Naive thymus-derived CD4-positive, alpha-beta T cell (primary cell): ENCODE results near the gene TNRC6A. TPM values are rescaled to one million over a fixed set of nuclear protein-coding genes. Genes with fewer than 3 reads are reported as not detected.
"Not testable (repeated sequence)": the region's sequence is repeated elsewhere in the genome, so short reads cannot be mapped to it uniquely, and the experiment has no call there.

Source experiments
- ATAC-seq: fragments of 150-1000 bp; cut with Tn5 transposase; 2 replicates; pipeline ENCODE4 v1.10.0; 2021; ENCODE audit warnings: mild to moderate bottlenecking, moderate library complexity
- CTCF ChIA-PET: fragments of 350-600 bp; sonication (Branson Sonifier 250); formaldehyde crosslinking; loops from one replicate; lab custom pipeline; 2021; ENCODE audit warnings: antibody characterized with exemption; lab: Charles Lee
- POLR2A ChIA-PET: fragments of 350-600 bp; sonication (Branson Sonifier 250); formaldehyde crosslinking; loops from one replicate; lab custom pipeline; 2021; ENCODE audit warnings: antibody characterized with exemption, inconsistent platforms; lab: Charles Lee
- DNase-seq, 9 donors: peaks; one replicate each; pipeline versions ENCODE4 v3.0.0 to v3.0.0-alpha.2; 2020 to 2022; ENCODE audit warnings: mixed read lengths in 1 of 9
- H3K27ac ChIP-seq: one replicate; pipeline ENCODE4 v1.7.0; 2013; ENCODE audit warnings: mild to moderate bottlenecking, low read depth, low read length, moderate library complexity
- H3K27me3 ChIP-seq, 2 donors: one replicate each; pipeline ENCODE4 v1.7.0; 2013; ENCODE audit warnings: low read length in 2 of 2, mild to moderate bottlenecking in 2 of 2, moderate library complexity in 2 of 2; ENCODE audit not compliant: control insufficient read depth in 2 of 2, insufficient read depth in 2 of 2
- H3K36me3 ChIP-seq, 3 experiments: 1 replicate in 2 of 3; 2 replicates in 1 of 3; pipeline ENCODE4 v1.7.0; 2013; ENCODE audit warnings: low read length in 3 of 3, mild to moderate bottlenecking in 3 of 3, moderate library complexity in 1 of 3; ENCODE audit not compliant: insufficient read depth in 3 of 3, control insufficient read depth in 2 of 3
- H3K4me1 ChIP-seq, 2 donors: one replicate each; pipeline ENCODE4 v1.7.0; 2013; ENCODE audit warnings: low read length in 2 of 2, mild to moderate bottlenecking in 2 of 2, moderate library complexity in 1 of 2; ENCODE audit not compliant: control insufficient read depth in 2 of 2, insufficient read depth in 2 of 2
- H3K4me3 ChIP-seq: 2 replicates; pipeline ENCODE4 v1.7.0; 2013; ENCODE audit warnings: mild to moderate bottlenecking, low read length
- H3K9me3 ChIP-seq, 3 experiments: 1 replicate in 2 of 3; 2 replicates in 1 of 3; pipeline ENCODE4 v1.7.0; 2013; ENCODE audit warnings: low read length in 3 of 3; ENCODE audit not compliant: control insufficient read depth in 2 of 3
- H3K27ac Mint-ChIP-seq, 9 donors: one replicate each; pipeline ENCODE4 v1.8.0; 2020 to 2022; ENCODE audit warnings: mixed read lengths in 9 of 9, mild to moderate bottlenecking in 8 of 9, moderate library complexity in 5 of 9, inconsistent platforms in 2 of 9
- H3K27me3 Mint-ChIP-seq, 5 donors: one replicate each; pipeline ENCODE4 v1.8.0; 2021 to 2022; ENCODE audit warnings: mixed read lengths in 5 of 5, mild to moderate bottlenecking in 1 of 5
- H3K36me3 Mint-ChIP-seq, 5 donors: one replicate each; pipeline ENCODE4 v1.8.0; 2020 to 2022; ENCODE audit warnings: mixed read lengths in 5 of 5, mild to moderate bottlenecking in 3 of 5, inconsistent platforms in 1 of 5
- H3K4me1 Mint-ChIP-seq, 7 donors: one replicate each; pipeline ENCODE4 v1.8.0; 2020 to 2022; ENCODE audit warnings: mixed read lengths in 7 of 7, mild to moderate bottlenecking in 3 of 7, inconsistent platforms in 1 of 7
- H3K4me3 Mint-ChIP-seq, 10 donors: one replicate each; pipeline ENCODE4 v1.8.0; 2020 to 2022; ENCODE audit warnings: mild to moderate bottlenecking in 10 of 10, mixed read lengths in 10 of 10, moderate library complexity in 6 of 10, inconsistent platforms in 2 of 10
- H3K9me3 Mint-ChIP-seq, 11 donors: one replicate each; pipeline ENCODE4 v1.8.0; 2020 to 2022; ENCODE audit warnings: mixed read lengths in 11 of 11, mild to moderate bottlenecking in 4 of 11, inconsistent platforms in 1 of 11, moderate library complexity in 1 of 11
- intact Hi-C, 2 donors: fragments of 100-400 bp; cut with micrococcal nuclease; formaldehyde crosslinking; loops; one replicate each; pipeline ENCODE4 v1.15.1; 2023
- polyA plus RNA-seq, 2 donors: library from polyadenylated mRNA; unstranded; fragments of 300-500 nt; fragmentation: Illumina TruSeq; gene quantifications; one replicate each; pipeline ENCODE4 v1.2.3, GENCODE V29; 2021
- total RNA-seq, 6 experiments: library from RNA in 5 of 6; stranded (reverse) in 5 of 6; gene quantifications; 1 replicate in 5 of 6; 2 replicates in 1 of 6; pipeline ENCODE4 v1.2.3 and lab custom pipeline; 2021 to 2026

TNRC6A gene
- total and polyA plus RNA-seq, 7 experiments from 2014 or later, result 13.4 to 110 (median 75.2) TPM

GRCh38 chr16:24700549-24701392 lies 28.7 kb upstream of the TNRC6A start:
- ATAC-seq, result no peak
- POLR2A ChIA-PET, result no interaction called here
- Mint-ChIP-seq H3K4me1 (no peaks in the 10 kb centered on the region), H3K36me3 (no peaks in the 10 kb centered on the region), H3K4me3 (no peak overlapping the region), H3K27me3 (peaks cover 0 to 9% (median 5%) of the 10 kb centered on the region in 5 donors), H3K27ac (no peak overlapping the region), H3K9me3 (peaks cover 0 to 4% (median 0%) of the 10 kb centered on the region in 11 donors)
- Histone ChIP-seq H3K36me3 (no peaks in the 10 kb centered on the region), H3K4me1 (no peaks in the 10 kb centered on the region), H3K4me3 (no peak overlapping the region), H3K9me3 (no peaks in the 10 kb centered on the region), H3K27ac (no peak overlapping the region), H3K27me3 (no peaks in the 10 kb centered on the region)
- intact Hi-C loops, result no loop called here
- no peak for DNase-seq
- CTCF ChIA-PET, result interaction anchor here (1.0 kb wide), 1 partner anchor 194 kb away, joined by 3 read pairs; no protein-coding TSS in a partner anchor

- CTCF ChIA-PET, result no interaction called here
- Histone ChIP-seq H3K27me3 (no peaks in the 10 kb centered on the region), H3K9me3 (no peaks in the 10 kb centered on the region), H3K4me1 (no peaks in the 10 kb centered on the region), H3K27ac (no peak overlapping the region), H3K36me3 (no peaks in the 10 kb centered on the region), H3K4me3 (no peak overlapping the region)
- Mint-ChIP-seq H3K27me3 (peaks cover 0 to 11% (median 5%) of the 10 kb centered on the region in 5 donors), H3K4me3 (no peak overlapping the region), H3K27ac (no peak overlapping the region), H3K36me3 (no peaks in the 10 kb centered on the region), H3K4me1 (no peaks in the 10 kb centered on the region), H3K9me3 (peaks cover 0 to 4% (median 0%) of the 10 kb centered on the region in 11 donors)
- DNase-seq (no peak), ATAC-seq (no peak)
- intact Hi-C loops, result no loop called here
- POLR2A ChIA-PET, result no interaction called here
Observed at GRCh38 chr16:24701521-24701951, 27.9 kb upstream of the TNRC6A start.

GRCh38 chr16:24707760-24708159 lies 21.7 kb upstream of the TNRC6A start:
- intact Hi-C loops, H3K4me1 Mint-ChIP-seq, DNase-seq, H3K9me3 ChIP-seq, H3K36me3 Mint-ChIP-seq, H3K36me3 ChIP-seq, H3K4me1 ChIP-seq, H3K27me3 Mint-ChIP-seq, H3K4me3 ChIP-seq, ATAC-seq, H3K27ac ChIP-seq, H3K27me3 ChIP-seq, CTCF ChIA-PET, H3K4me3 Mint-ChIP-seq, H3K9me3 Mint-ChIP-seq, H3K27ac Mint-ChIP-seq: not testable (repeated sequence)
- POLR2A ChIA-PET, result interaction anchor here (0.6 to 0.7 kb wide), 2 partner anchors 41 to 71 kb away, joined by 3 read pairs; no protein-coding TSS in a partner anchor

GRCh38 chr16:24713379-24713778 lies 16.1 kb upstream of the TNRC6A start:
- Mint-ChIP-seq H3K36me3 (peaks cover 0 to 4% (median 0%) of the 10 kb centered on the region in 5 donors), H3K9me3 (peaks cover 0 to 19% (median 11%) of the 10 kb centered on the region in 11 donors), H3K27me3 (peaks cover 0 to 13% (median 9%) of the 10 kb centered on the region in 5 donors), H3K27ac (no peak overlapping the region), H3K4me1 (no peaks in the 10 kb centered on the region), H3K4me3 (no peak overlapping the region)
- H3K4me3 ChIP-seq, result no peak overlapping the region
- POLR2A ChIA-PET, result no interaction called here
- no peak for ATAC-seq
- H3K4me1 ChIP-seq, result no peaks in the 10 kb centered on the region
- intact Hi-C loops, result no loop called here
- CTCF ChIA-PET, result no interaction called here
- no peak overlapping the region for H3K27ac ChIP-seq
- no peak for DNase-seq
- H3K36me3 ChIP-seq, result no peaks in the 10 kb centered on the region
- no peaks in the 10 kb centered on the region for H3K27me3 ChIP-seq
- H3K9me3 ChIP-seq, result no peaks in the 10 kb centered on the region

- no peak for DNase-seq
- H3K27ac ChIP-seq, result no peak overlapping the region
- no peak for ATAC-seq
- H3K36me3 Mint-ChIP-seq, result peaks cover 0 to 4% (median 0%) of the 10 kb centered on the region in 5 donors
- H3K27ac Mint-ChIP-seq, result no peak overlapping the region
- no peaks in the 10 kb centered on the region for H3K27me3 ChIP-seq
- H3K4me3 Mint-ChIP-seq, result no peak overlapping the region
- intact Hi-C loops, result no loop called here
- CTCF ChIA-PET, result no interaction called here
- H3K9me3 Mint-ChIP-seq, result peaks cover 0 to 19% (median 11%) of the 10 kb centered on the region in 11 donors
- POLR2A ChIA-PET, result no interaction called here
- H3K9me3 ChIP-seq, result no peaks in the 10 kb centered on the region
- peaks cover 0 to 8% (median 0%) of the 10 kb centered on the region in 7 donors for H3K4me1 Mint-ChIP-seq
- no peaks in the 10 kb centered on the region for H3K4me1 ChIP-seq
- no peak overlapping the region for H3K4me3 ChIP-seq
- H3K36me3 ChIP-seq, result no peaks in the 10 kb centered on the region
- H3K27me3 Mint-ChIP-seq, result peaks cover 0 to 15% (median 11%) of the 10 kb centered on the region in 5 donors
Observed at GRCh38 chr16:24717411-24717810, 12.0 kb upstream of the TNRC6A start.

- H3K4me3 Mint-ChIP-seq, result no peak overlapping the region
- POLR2A ChIA-PET, result no interaction called here
- intact Hi-C loops, result no loop called here
- H3K9me3 Mint-ChIP-seq, result peaks cover 0 to 10% (median 1%) of the 10 kb centered on the region in 11 donors
- peaks cover 0 to 13% (median 0%) of the 10 kb centered on the region in 7 donors for H3K4me1 Mint-ChIP-seq
- Histone ChIP-seq H3K27ac (no peak overlapping the region), H3K9me3 (no peaks in the 10 kb centered on the region), H3K4me3 (no peak overlapping the region), H3K27me3 (no peaks in the 10 kb centered on the region), H3K4me1 (no peaks in the 10 kb centered on the region), H3K36me3 (no peaks in the 10 kb centered on the region)
- H3K27me3 Mint-ChIP-seq, result peaks cover 0 to 15% (median 11%) of the 10 kb centered on the region in 5 donors
- ATAC-seq (no peak), DNase-seq (no peak)
- peaks cover 0 to under 1% (median 0%) of the 10 kb centered on the region in 5 donors for H3K36me3 Mint-ChIP-seq
- CTCF ChIA-PET, result no interaction called here
- no peak overlapping the region for H3K27ac Mint-ChIP-seq
Observed at GRCh38 chr16:24718967-24719521, 10.4 kb upstream of the TNRC6A start.
